Measurements from ENCODE around the gene R3HDML. TPM values are rescaled to one million over a fixed set of nuclear protein-coding genes. Genes with fewer than 3 reads are reported as not detected.

Gene R3HDML
- total RNA-seq, 1 experiment from 2014 or later, result not detected

GRCh38 chr20:44394702-44395460 is 58.0 kb downstream of the R3HDML start:
- CTCF ChIA-PET, result interaction anchor here (0.9 to 1.7 kb wide), 3 partner anchors 10 to 214 kb away, joined by 3 to 6 read pairs (median 4); no protein-coding TSS in a partner anchor
- no peak overlapping the region for H3K4me3 Mint-ChIP-seq (ENCODE audit: low read depth, unreplicated experiment)
- H3K4me1 Mint-ChIP-seq (ENCODE audit: low read depth, unreplicated experiment), result peaks cover 27% of the 10 kb centered on the region
- no TSS peak for BruUV-seq (replicated peaks)
- H3K9me3 Mint-ChIP-seq (ENCODE audit: low read depth, unreplicated experiment), result no peaks in the 10 kb centered on the region
- H3K27ac Mint-ChIP-seq (ENCODE audit: unreplicated experiment), result no peak overlapping the region
- TF ChIP-seq CTCF (IDR thresholded peaks at IDR 0.05; ENCODE audit: unreplicated experiment), result no peak
- DNase-seq, result no peak
- H3K27me3 Mint-ChIP-seq (ENCODE audit: unreplicated experiment), result no peaks in the 10 kb centered on the region
- intact Hi-C loops (cut with micrococcal nuclease; ENCODE audit: unreplicated experiment), result no loop called here
- peaks cover 5% of the 10 kb centered on the region for H3K36me3 Mint-ChIP-seq (ENCODE audit: insufficient read depth, unreplicated experiment)

GRCh38 chr20:44395461-44396340 is 58.9 kb downstream of the R3HDML start:
- DNase-seq, result no peak
- intact Hi-C loops (cut with micrococcal nuclease; ENCODE audit: unreplicated experiment), result no loop called here
- no TSS peak for BruUV-seq (replicated peaks)
- Mint-ChIP-seq H3K4me3 (ENCODE audit: low read depth, unreplicated experiment) (no peak overlapping the region), H3K9me3 (ENCODE audit: low read depth, unreplicated experiment) (no peaks in the 10 kb centered on the region), H3K36me3 (ENCODE audit: insufficient read depth, unreplicated experiment) (peaks cover 5% of the 10 kb centered on the region), H3K27me3 (ENCODE audit: unreplicated experiment) (no peaks in the 10 kb centered on the region), H3K27ac (ENCODE audit: unreplicated experiment) (no peak overlapping the region), H3K4me1 (ENCODE audit: low read depth, unreplicated experiment) (peaks cover 36% of the 10 kb centered on the region)
- no peak for TF ChIP-seq CTCF (IDR thresholded peaks at IDR 0.05; ENCODE audit: unreplicated experiment)
- CTCF ChIA-PET, result interaction anchor here (0.6 to 1.7 kb wide), 5 partner anchors 11 to 213 kb away, joined by 3 to 6 read pairs (median 3); no protein-coding TSS in a partner anchor

DNA sequence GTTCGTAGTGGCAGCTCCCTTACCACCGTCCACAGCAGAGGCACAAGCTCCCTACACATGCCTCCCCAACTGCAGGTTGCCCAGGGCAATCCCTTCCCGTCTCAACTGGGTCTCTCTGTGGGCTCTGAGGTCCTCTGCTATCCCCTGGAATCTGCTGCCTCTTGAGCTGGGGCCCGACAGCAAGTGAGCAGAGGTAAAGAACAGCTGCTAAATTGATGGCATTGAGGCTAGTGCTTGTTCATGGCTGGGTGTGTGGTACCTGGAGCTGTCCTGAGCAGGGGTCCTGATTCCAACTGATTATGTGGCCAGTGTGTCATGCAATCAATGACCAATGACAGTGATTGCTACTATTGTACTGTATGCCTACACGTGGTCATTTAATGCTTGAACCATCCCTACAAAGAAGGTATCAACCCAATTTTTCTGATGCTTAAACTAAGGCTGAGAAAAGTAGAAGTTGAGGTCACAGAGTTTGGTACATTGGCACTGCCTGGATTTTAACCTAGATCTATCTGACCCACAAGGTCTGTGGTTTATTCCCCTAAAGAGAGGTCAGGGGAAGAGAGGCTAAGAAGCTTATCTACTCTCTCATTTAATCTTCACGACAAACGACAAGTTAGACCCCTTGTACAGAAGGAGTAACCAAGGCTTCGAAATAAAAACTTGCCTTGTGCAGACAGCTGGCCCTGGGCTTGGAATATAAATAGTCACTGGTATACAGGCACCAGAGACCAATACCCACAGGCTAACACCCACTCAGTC is 59.7 kb downstream of the R3HDML start:
- intact Hi-C loops (cut with micrococcal nuclease; ENCODE audit: unreplicated experiment), result no loop called here
- Mint-ChIP-seq H3K36me3 (ENCODE audit: insufficient read depth, unreplicated experiment) (peaks cover 5% of the 10 kb centered on the region), H3K4me3 (ENCODE audit: low read depth, unreplicated experiment) (no peak overlapping the region), H3K4me1 (ENCODE audit: low read depth, unreplicated experiment) (peaks cover 44% of the 10 kb centered on the region), H3K27me3 (ENCODE audit: unreplicated experiment) (no peaks in the 10 kb centered on the region), H3K27ac (ENCODE audit: unreplicated experiment) (no peak overlapping the region), H3K9me3 (ENCODE audit: low read depth, unreplicated experiment) (no peaks in the 10 kb centered on the region)
- CTCF ChIA-PET, result interaction anchor here (0.6 to 0.8 kb wide), 2 partner anchors 15 to 38 kb away, joined by 3 read pairs; no protein-coding TSS in a partner anchor
- no TSS peak for BruUV-seq (replicated peaks)
- no peak for TF ChIP-seq CTCF (IDR thresholded peaks at IDR 0.05; ENCODE audit: unreplicated experiment)
- no peak for DNase-seq

DNA sequence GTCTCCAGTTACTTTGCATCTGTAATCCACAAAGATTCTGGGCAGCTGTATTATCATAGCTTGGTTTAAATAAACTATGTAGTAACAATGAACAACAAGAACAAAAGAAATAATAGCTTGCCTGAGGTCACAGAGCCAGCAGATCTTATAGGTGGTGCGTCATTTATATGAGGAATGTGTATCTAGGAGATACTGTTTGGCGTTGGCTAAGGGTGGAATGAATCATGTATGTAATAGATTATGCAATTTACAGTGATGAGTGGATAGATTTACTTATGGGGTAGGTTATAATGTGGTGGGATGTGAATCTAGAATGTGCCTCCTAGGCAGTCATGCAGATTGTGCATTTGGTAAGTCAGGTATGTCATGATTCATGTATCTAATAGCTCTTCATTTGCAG is 61.5 kb downstream of the R3HDML start:
- intact Hi-C loops (cut with micrococcal nuclease; ENCODE audit: unreplicated experiment), result no loop called here
- H3K9me3 Mint-ChIP-seq (ENCODE audit: low read depth, unreplicated experiment), result no peaks in the 10 kb centered on the region
- no peaks in the 10 kb centered on the region for H3K27me3 Mint-ChIP-seq (ENCODE audit: unreplicated experiment)
- CTCF ChIA-PET, result interaction anchor here (1.5 kb wide), 1 partner anchor 9 kb away, joined by 8 read pairs; no protein-coding TSS in a partner anchor
- no peak overlapping the region for H3K4me3 Mint-ChIP-seq (ENCODE audit: low read depth, unreplicated experiment)
- H3K27ac Mint-ChIP-seq (ENCODE audit: unreplicated experiment), result no peak overlapping the region
- peaks cover 54% of the 10 kb centered on the region for H3K4me1 Mint-ChIP-seq (ENCODE audit: low read depth, unreplicated experiment)
- H3K36me3 Mint-ChIP-seq (ENCODE audit: insufficient read depth, unreplicated experiment), result peaks cover 5% of the 10 kb centered on the region
- DNase-seq, result no peak
- no TSS peak for BruUV-seq (replicated peaks)
- TF ChIP-seq CTCF (IDR thresholded peaks at IDR 0.05; ENCODE audit: unreplicated experiment), result no peak
